B cell (primary cell): Measurements from ENCODE around the gene APOM.

ENCODE experiments used
- EZH2 ChIP-seq: IDR thresholded peaks from 2 replicates; pipeline ENCODE4 v1.6.1; 2012; ENCODE audit warnings: borderline replicate concordance, low read depth, mild to moderate bottlenecking, moderate library complexity, low read length; ENCODE audit not compliant: insufficient read depth, poor library complexity, severe bottlenecking
- TF ChIP-seq, protein P1 (sequence below): fragments of 200-600 bp; IDR thresholded peaks from one replicate; pipeline ENCODE4 v1.8.0; 2022; ENCODE audit warnings: antibody characterized with exemption, mild to moderate bottlenecking

DNA sequence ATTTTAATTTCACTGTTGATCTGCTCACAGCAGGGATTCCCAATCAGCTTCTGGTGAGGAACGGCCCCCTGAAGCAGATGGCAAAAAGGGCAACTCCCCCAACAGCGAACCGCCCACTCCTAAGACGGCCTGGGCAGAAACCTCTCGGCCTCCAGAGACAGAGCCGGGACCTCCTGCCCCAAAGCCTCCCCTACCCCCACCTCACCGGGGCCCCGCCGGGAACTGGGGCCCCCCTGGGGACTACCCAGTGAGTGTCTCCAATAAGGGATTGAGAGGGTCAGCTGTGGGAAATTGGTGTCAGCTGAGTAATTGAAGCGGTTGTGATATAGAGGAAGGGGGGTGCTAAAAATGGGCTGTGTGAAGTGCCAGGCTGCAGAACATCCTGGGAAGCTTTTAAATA lies 28.7 kb upstream of the APOM start:
- TF ChIP-seq, protein P1, sequence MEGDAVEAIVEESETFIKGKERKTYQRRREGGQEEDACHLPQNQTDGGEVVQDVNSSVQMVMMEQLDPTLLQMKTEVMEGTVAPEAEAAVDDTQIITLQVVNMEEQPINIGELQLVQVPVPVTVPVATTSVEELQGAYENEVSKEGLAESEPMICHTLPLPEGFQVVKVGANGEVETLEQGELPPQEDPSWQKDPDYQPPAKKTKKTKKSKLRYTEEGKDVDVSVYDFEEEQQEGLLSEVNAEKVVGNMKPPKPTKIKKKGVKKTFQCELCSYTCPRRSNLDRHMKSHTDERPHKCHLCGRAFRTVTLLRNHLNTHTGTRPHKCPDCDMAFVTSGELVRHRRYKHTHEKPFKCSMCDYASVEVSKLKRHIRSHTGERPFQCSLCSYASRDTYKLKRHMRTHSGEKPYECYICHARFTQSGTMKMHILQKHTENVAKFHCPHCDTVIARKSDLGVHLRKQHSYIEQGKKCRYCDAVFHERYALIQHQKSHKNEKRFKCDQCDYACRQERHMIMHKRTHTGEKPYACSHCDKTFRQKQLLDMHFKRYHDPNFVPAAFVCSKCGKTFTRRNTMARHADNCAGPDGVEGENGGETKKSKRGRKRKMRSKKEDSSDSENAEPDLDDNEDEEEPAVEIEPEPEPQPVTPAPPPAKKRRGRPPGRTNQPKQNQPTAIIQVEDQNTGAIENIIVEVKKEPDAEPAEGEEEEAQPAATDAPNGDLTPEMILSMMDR = no peak
- TF ChIP-seq EZH2 = no peak
